Hematopoietic multipotent progenitor cell treated with erythropoietin and hydrocortisone succinate and interleukin-3 and kit ligand, for 15 days (in vitro differentiated cells): ENCODE measurements around the gene KIF14.

Experiments used
- DNase-seq: peaks from one replicate; pipeline ENCODE4 v3.0.0-alpha.2; 2015; ENCODE audit warnings: low spot score

The KIF14 gene

GRCh38 chr1:200620273-200621131 is at the start of gene KIF14:
Gene KIF14 (minus strand): TSS chr1:200620751. CDS start chr1:200618723, 2,028 bp downstream.
- DNase-seq, result peak; percentile 94

DNA sequence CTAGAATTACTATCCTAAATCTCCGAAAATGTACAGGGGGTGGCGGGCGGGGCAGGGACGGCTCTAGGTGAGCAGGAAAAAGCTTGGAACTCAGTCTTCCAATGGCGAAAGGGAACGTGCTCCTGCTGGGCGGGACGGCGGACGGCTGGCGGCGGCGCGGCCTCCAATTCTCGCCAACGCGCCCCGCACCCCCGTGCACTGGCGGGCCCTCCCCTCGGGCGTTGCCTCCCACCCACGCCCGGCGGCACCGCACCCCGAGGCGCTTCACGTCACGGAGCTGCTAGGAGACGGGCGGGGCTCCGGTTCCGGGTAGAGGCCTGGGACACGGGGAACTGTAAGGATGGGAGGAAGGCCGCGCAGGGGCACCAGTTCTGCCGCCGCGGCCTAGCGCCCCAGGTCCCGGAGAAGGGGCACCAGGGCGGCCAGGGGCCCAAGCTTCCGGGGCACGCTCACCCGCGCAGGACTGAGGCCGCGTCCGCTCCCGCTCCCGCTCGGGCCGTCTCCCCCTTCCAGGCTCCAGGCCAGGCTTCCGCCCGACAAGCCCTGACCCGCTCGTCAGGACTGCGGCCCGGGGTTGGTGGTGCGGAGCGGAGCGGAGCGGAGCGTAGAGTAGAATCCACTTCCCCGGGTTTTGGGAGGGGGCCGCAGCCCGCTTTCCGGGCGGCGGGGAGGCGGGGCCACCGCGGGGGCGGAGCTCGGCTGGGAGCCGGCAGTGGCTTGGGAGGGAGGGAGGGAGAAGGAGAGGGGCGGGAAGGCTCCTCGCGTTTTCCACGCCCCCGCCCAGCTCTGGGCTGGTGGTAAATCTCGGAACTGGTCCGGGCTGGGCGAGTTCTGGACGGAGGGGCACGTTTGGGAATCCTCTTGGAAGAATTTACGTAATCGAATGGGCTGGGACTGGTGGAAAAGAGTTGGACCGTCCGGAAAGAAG is 49.0 kb upstream of the KIF14 start, which contains the start of gene DDX59:
Gene DDX59 (minus strand): TSS at position 594 of the 928 bp plus-strand sequence. CDS start 3,167 bp downstream, outside the sequence.
- DNase-seq, result peak; percentile 91

- DNase-seq, result no peak
Observed at GRCh38 chr1:200668514-200669313, 48.2 kb upstream of the KIF14 start.

DNA sequence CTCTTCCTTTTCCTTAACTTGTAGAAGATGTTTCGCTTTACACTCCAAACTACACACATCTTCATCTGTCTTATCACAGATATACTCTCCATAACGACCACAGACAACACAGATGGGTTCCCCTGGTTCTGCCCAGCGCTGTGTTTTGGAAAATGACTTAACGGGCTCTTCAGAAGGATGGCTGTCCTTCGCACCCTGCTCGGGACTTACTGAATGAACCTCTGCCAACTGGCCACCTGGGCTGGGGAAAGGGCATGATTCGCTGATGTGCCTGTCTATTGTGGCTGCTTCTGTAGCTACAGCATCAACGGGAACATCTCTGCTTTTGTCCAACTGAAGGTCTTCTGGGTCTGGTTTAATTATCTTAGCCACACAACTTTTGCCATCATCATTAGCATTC is 45.8 kb upstream of the KIF14 start:
- DNase-seq, result no peak

GRCh38 chr1:200665861-200666260 is 45.3 kb upstream of the KIF14 start:
- no peak for DNase-seq

GRCh38 chr1:200660719-200661118 is 40.2 kb upstream of the KIF14 start:
- DNase-seq, result no peak

- no peak for DNase-seq
Observed at GRCh38 chr1:200659269-200659668, 38.7 kb upstream of the KIF14 start.

DNA sequence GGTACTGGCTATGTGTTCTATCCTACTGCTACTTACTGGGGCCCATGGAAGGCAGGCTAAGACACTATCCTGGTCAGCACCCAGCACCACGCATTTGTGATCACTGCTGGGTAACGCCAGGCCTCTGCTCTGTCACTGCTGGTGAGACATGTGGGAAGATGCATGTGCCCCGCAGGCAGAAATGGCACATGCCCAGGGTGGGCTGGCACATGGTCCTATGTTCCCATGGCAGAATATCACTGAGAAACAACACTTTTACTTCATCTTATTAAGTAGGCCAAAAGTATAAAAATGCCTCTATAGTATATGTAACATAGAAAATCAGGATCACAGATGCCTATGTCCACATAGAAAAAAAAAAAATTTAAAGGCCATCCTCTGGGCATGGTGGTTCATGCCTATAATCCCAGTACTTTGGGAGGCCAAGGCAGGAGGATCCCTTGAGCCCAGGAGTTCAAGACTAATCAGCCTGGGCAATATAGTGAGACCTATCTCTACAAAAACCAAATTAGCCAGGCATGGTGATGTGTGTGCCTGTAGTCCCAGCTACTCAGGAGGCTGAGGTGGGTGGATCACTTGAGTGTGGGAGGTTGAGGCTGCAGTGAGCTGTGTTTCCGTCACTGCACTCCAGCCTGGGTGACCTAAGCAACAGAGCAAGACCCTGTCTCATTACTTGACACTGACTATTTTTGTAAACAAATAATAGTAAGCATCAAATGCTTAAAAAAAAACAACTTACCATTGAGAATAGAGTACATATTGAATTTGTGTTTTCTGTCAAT is 37.7 kb upstream of the KIF14 start:
- DNase-seq, result no peak

DNA sequence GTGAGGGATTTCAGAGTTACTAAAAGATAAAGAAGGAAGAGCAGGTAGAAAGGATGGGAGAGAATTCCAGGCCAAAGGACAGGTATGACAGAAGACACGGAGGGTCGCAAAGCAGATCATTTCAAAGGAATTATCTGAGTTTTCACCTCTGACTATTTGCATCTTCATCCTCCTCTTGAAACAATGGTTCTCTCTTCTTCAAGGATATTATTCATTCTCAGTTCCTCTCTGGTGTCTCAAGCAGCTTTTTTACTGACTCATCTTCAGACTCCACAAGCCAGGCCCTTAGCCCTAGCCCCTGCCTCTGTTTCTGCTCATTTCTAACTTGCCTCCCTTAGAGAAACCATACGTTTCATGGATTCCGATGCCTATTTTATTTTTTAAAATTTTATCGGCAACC is 34.1 kb upstream of the KIF14 start:
- no peak for DNase-seq

DNA sequence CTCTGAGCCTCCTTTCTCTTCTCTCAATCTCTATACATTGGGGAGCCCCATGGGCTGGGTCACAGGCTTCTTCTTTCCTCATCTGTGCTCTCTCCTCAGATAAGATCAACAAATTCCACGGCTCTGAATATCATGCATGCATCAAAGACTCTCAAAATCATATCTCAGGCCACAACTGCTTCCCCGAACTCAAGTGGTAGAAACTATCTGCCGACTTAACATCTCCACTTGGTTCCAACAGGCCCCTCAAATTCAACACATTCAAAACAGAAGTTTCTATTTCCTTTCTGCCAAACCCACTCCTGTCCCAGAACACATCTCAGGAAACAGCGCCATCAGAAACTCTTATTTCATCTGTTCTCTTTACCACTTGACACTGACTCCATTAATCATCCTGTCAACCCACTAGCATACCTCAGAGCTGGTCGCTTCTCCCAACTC is 32.5 kb upstream of the KIF14 start:
- DNase-seq, result no peak

GRCh38 chr1:200652378-200652777 is 31.8 kb upstream of the KIF14 start:
- no peak for DNase-seq

DNA sequence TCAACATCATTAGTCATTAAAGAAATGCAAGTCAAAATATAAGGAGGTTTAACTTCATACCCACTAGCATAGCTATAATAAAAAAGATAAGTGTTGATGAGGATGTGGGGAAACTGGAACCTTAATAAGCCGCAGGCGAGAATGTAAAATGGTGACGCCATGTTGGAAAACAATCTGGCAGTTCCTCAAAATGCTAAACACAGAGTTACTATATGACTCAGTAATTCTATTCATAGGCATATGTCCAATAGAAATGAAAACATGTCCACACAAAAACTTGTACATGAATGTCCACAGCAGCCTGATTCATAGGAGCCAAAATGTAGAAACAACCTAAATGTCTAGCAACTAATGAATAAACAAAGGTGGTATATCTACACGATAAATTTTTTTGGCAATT is 26.0 kb upstream of the KIF14 start:
- DNase-seq, result no peak

GRCh38 chr1:200644021-200644420 is 23.5 kb upstream of the KIF14 start:
- DNase-seq, result no peak

- DNase-seq, result no peak
Observed at GRCh38 chr1:200642481-200642880, 21.9 kb upstream of the KIF14 start.

- DNase-seq, result no peak
Observed at GRCh38 chr1:200640963-200641401, 20.4 kb upstream of the KIF14 start.

- no peak for DNase-seq
Observed at GRCh38 chr1:200640373-200640962, 19.9 kb upstream of the KIF14 start.

DNA sequence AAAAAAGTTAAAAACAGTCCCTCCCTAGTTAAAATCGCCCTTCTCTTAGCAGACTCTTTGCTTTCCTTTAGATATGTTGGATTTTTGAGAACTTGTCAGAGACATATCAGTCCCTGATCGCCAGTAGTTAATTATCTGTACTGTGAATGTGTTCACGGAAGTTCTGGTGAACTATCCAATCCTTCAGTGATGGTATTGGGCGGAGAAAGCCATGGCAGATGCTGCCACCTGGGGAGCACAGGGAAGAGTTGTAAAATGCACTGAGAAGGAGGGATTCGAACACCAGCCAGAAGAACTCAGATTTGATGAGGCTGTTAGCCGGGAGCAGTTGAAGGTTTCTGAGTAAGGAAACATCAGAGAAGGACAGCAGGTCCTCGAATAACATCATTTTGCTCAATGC is 17.5 kb upstream of the KIF14 start:
- no peak for DNase-seq

DNA sequence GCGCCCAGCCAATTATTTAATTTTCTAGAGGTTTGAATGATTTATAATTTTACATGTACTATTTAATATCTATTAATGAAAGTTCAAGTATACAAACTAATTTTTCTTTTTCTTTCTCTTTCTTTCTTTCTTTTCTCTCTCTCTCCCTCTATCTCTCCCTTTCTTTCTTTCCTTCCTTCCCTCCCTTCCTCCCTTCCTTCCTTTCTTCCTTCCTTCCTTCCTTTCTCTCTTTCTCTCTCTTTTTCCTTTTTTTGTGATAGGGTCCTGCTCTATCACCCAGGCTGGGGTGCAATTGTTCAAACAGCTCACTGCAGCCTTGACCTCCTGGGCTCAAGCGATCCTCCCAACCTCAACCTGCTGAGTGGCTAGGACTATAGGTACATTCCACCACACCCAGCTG is 16.1 kb upstream of the KIF14 start:
- DNase-seq, result no peak

DNA sequence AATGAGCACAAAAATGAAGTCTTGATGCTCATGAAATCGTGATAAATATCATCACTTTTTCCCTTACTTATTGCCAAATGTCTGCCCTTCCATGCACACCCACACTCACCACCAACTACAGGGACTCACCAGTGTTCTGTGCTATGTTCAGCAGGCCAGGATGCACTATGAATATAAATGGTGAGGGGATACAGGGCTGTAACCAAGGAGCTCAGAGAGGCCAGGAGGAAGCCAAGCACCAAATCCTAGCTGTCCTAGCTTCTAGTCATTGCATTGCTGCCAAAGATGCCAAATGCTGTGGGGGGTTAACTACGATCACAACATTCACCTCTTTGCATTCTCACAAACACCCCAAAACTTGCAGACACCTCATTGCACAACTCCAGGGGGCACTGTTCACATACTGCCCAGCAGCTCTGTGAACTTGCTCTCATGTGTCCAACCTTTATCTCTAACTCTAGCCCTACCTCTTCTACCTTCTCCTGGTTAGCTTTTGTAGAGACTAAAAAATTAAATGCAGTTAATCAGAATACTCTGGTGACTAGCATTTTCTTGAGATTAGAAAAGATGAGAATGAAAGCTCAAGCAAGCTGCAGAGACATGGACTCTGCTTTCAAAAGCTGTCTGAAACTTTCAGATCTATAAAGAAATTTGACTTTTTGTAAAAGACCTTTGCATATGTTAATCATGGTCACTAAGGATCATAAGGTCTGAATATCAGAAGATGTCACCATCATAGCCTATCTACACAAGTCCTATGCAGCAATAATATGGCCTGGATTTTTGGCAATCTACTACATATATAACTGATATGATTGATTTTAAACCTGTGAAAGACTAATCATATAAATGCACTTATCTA is 13.9 kb upstream of the KIF14 start:
- no peak for DNase-seq

DNA sequence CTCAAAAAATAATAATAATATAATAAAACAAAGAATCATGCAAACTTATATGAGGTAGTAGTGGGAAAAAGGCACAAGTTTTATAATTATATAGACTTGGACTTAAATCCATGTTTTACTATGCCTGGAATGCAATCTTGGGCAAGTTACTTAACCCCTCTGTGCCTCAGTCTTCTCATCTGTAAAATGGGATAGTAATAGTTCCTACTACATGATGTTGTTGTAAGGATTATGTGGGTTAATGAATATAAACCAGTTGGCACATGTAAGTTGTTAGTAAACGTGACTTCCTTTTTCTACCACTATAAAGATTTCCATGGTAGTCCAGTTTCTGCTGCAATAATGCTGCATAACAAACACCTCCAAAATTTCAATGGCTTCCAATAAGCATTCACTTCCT is 10.8 kb upstream of the KIF14 start:
- DNase-seq, result no peak
